ENCODE measurements around the gene STXBP5L.
"Not testable (repeated sequence)": the region's sequence is repeated elsewhere in the genome, so short reads cannot be mapped to it uniquely, and the experiment has no call there.

The STXBP5L gene

DNA sequence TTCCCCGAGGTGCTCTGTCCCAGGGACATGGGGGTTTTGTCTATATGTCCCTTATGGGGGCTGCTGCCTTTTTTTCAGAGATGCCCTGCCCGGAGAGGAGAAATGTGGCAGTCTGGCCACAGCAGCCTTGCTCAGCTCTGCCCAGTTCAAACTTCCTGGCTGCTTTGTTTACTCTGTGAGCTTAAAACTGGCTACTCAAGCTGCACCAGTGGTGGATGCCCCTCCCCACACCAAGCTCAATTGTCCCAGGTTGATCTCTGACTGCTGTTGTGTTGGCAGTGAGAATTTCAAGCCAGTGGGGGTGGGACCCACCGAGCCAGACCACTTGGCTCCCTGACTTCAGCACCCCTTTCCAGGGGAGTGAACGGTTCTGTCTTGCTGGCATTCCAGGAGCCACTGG, 188.9 kb downstream of the STXBP5L start:
- Mint-ChIP-seq H3K9me3 (peaks cover 4 to 15% of the 10 kb centered on the region in 2 donors), H3K27me3 (peaks cover 0 to 5% of the 10 kb centered on the region in 2 donors), H3K36me3 (no peaks in the 10 kb centered on the region), H3K27ac (no peak overlapping the region), H3K4me1 (no peaks in the 10 kb centered on the region), H3K4me3 (no peak overlapping the region)
- ATAC-seq (replicated peaks) = no peak
- no peak for DNase-seq

DNA sequence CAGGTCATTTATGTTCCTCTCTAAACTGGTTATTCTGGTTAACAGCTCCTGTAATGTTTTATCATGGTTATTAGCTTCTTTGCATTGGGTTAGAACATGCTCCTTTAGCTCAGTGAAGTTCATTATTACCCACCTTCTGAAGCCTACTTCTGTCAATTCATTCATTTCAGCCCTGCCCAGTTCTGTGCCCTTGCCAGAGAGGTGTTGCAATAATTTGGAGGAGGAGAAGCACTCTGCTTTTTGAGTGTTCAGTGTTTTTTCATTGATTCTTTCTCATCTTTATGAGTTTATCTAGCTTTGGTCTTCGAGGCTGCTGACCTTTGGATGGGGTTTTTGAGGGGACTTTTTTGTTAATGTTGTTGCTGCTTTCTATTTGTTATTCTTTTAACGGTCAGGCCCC, 203.1 kb downstream of the STXBP5L start:
- not testable (repeated sequence) for H3K27ac Mint-ChIP-seq; H3K9me3 Mint-ChIP-seq; H3K4me1 Mint-ChIP-seq; H3K36me3 Mint-ChIP-seq; H3K4me3 Mint-ChIP-seq; H3K27me3 Mint-ChIP-seq; ATAC-seq (replicated peaks); DNase-seq

DNA sequence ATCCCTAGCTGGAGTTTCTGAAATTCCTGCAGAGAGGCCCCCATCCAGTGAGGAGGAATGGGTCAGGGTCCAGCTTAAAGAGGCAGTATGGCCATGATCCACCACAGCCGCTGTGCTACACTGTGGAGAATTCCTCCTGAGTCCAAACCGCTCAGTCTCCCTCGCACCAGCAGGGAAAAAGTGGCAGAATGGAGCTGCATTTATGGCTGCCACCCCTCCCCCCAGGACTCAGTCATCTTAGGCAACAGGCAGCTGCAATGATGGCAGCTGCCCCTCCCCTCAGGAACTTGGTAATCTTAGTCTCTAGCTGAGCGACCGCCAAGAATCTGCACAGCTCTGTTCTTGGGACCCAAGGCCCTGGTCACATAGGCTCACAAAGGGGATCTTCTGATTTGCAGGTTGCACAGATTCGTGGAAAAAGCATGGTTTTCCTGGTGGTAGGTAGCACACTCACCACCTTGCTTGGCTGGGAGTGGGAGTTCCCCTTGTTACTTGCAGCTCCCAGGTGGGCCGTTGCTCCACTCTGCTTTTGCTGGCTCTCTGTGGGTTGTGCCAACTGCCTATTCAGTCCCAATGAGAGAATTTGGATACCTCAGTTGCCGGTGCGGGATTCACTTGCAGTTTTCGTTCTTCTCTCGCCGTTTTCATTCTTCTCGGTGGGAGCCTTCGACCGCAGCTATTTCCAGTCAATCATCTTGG, 204.1 kb downstream of the STXBP5L start:
- no peaks in the 10 kb centered on the region for H3K27me3 Mint-ChIP-seq
- H3K4me1 Mint-ChIP-seq = no peaks in the 10 kb centered on the region
- peaks cover 6% of the 10 kb centered on the region in 2 donors for H3K9me3 Mint-ChIP-seq
- no peak overlapping the region for H3K4me3 Mint-ChIP-seq
- no peaks in the 10 kb centered on the region for H3K36me3 Mint-ChIP-seq
- DNase-seq = no peak
- no peak for ATAC-seq (replicated peaks)
- H3K27ac Mint-ChIP-seq = no peak overlapping the region

- Mint-ChIP-seq H3K36me3 (no peaks in the 10 kb centered on the region), H3K4me1 (no peaks in the 10 kb centered on the region), H3K9me3 (peaks cover 0 to 1% of the 10 kb centered on the region in 2 donors), H3K27ac (no peak overlapping the region), H3K4me3 (no peak overlapping the region), H3K27me3 (no peaks in the 10 kb centered on the region)
- ATAC-seq (replicated peaks) (no peak), DNase-seq (no peak)
These were observed 218.2 kb downstream of the STXBP5L start for GRCh38 chr3:121126033-121126706.

- Mint-ChIP-seq H3K27me3 (no peaks in the 10 kb centered on the region), H3K36me3 (no peaks in the 10 kb centered on the region), H3K4me3 (no peak overlapping the region), H3K9me3 (peaks cover 0 to 1% of the 10 kb centered on the region in 2 donors), H3K27ac (no peak overlapping the region), H3K4me1 (no peaks in the 10 kb centered on the region)
- DNase-seq (no peak), ATAC-seq (replicated peaks) (no peak)
These were observed 218.7 kb downstream of the STXBP5L start for GRCh38 chr3:121126707-121127035.

DNA sequence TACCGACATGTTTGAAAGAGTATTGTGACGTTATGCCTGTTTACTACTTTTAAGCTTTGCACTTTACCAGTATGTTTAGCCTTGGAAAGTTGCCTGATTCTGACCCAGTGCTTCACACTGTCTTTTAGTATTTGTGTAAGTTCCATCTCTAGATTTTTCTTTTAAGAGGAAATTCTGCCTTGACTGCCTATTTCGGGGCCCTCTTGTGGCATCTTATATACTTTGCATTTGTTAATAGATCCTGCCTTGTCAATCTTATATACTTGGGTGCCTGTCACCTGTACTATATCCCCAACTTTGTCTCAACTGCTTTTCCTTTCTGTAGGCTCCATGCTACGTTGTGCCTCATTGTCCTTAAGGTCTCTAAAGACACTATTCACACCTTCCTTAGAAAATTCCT, 244.6 kb downstream of the STXBP5L start:
- ATAC-seq (replicated peaks) = no peak
- H3K27ac Mint-ChIP-seq = no peak overlapping the region
- H3K9me3 Mint-ChIP-seq = no peaks in the 10 kb centered on the region
- no peak overlapping the region for H3K4me3 Mint-ChIP-seq
- no peaks in the 10 kb centered on the region for H3K27me3 Mint-ChIP-seq
- no peaks in the 10 kb centered on the region for H3K4me1 Mint-ChIP-seq
- DNase-seq = no peak
- H3K36me3 Mint-ChIP-seq = no peaks in the 10 kb centered on the region

- Mint-ChIP-seq H3K36me3 (no peaks in the 10 kb centered on the region), H3K27ac (no peak overlapping the region), H3K27me3 (no peaks in the 10 kb centered on the region), H3K4me1 (no peaks in the 10 kb centered on the region), H3K4me3 (no peak overlapping the region), H3K9me3 (no peaks in the 10 kb centered on the region)
- no peak for ATAC-seq (replicated peaks)
- no peak for DNase-seq
These were observed 245.8 kb downstream of the STXBP5L start for GRCh38 chr3:121153851-121154250.

DNA sequence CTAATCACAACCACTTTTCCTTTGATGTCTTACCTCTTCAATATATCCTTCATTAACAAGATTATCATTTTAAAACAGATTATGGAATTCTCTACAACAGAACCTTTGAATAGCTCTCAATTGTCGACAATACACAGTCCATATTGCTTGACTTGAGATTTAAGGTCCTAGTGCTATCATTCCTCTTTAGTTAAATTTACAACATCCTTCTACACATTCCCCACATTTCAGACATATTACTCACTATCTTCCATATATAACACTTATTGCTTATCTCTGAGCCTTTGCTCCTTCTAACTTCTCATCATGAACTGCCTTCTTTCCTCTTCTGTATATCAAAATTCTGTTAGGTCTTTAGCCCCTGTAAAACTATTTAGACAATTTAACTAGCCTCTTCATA, 247.0 kb downstream of the STXBP5L start:
- Mint-ChIP-seq H3K27ac (no peak overlapping the region), H3K4me1 (no peaks in the 10 kb centered on the region), H3K9me3 (no peaks in the 10 kb centered on the region), H3K36me3 (no peaks in the 10 kb centered on the region), H3K4me3 (no peak overlapping the region), H3K27me3 (no peaks in the 10 kb centered on the region)
- DNase-seq = no peak
- no peak for ATAC-seq (replicated peaks)

GRCh38 chr3:121165397-121165837, 257.4 kb downstream of the STXBP5L start:
- ATAC-seq (replicated peaks) (no peak), DNase-seq (no peak)
- Mint-ChIP-seq H3K4me1 (no peaks in the 10 kb centered on the region), H3K27me3 (no peaks in the 10 kb centered on the region), H3K4me3 (no peak overlapping the region), H3K36me3 (no peaks in the 10 kb centered on the region), H3K27ac (no peak overlapping the region), H3K9me3 (peaks cover 10 to 13% of the 10 kb centered on the region in 2 donors)

DNA sequence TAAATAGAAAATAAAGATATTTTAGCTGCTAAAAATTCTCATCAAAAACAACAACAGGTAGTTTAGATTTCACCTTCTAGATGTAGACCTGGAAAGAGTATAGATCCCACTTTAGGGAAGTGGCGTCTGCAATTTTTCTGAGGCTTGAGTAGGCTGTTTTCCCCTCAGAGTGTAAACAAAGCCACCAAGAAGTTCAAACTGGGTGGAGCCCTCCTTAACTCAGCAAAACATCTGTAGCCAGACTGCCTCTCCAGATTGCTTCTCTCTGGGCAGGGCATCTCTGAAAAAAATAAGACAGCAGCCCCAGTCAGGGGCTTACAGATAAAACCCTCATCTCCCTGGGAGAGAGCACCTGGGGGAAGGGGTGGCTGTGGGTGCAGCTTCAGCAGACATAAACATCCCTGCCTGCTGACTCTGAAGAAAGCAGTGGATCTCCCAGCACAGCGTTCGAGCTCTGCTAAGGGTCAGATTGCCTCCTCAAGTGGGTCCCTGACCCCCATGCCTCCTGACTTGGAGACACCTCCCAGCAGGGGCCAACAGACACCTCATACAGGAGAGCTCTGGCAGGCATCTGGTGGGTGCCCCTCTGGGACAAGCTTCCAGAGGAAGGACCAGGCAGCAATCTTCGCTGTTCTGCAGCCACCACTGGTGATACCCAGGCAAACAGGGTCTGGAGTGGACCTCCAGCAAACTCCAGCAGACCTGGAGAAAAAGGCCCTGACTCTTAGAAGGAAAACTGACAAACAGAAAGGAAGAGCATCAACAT, 259.6 kb downstream of the STXBP5L start:
- Mint-ChIP-seq H3K9me3 (peaks cover 14 to 18% of the 10 kb centered on the region in 2 donors), H3K27ac (no peak overlapping the region), H3K4me1 (no peaks in the 10 kb centered on the region), H3K4me3 (no peak overlapping the region), H3K36me3 (no peaks in the 10 kb centered on the region), H3K27me3 (no peaks in the 10 kb centered on the region)
- ATAC-seq (replicated peaks) = no peak
- DNase-seq = no peak

DNA sequence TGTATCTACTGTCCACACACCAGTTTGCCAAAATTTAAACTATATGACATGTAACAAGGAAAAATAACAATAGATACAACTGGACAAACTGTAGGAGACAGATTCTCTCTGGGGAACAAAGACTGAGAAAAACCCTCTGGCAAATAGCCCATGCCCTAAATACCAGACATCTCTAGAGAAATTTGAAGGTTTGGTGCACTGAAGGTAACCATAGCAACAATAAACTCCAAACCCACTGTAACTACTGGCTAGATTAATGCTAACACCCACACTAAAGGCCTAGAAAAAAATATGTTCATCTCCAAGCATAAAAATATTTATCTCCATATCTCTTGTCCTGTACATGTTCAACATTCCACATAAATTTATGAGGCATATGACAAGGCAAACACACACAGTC, 267.1 kb downstream of the STXBP5L start:
- Mint-ChIP-seq H3K36me3 (no peaks in the 10 kb centered on the region), H3K4me3 (no peak overlapping the region), H3K9me3 (peaks cover 19 to 21% of the 10 kb centered on the region in 2 donors), H3K27ac (no peak overlapping the region), H3K4me1 (no peaks in the 10 kb centered on the region), H3K27me3 (no peaks in the 10 kb centered on the region)
- ATAC-seq (replicated peaks) (no peak), DNase-seq (no peak)

- H3K27ac Mint-ChIP-seq; ATAC-seq (replicated peaks); H3K4me3 Mint-ChIP-seq; DNase-seq; H3K27me3 Mint-ChIP-seq; H3K36me3 Mint-ChIP-seq; H3K4me1 Mint-ChIP-seq: not testable (repeated sequence)
- H3K9me3 Mint-ChIP-seq = peaks cover 17 to 19% of the 10 kb centered on the region in 2 donors
These were observed 282.6 kb downstream of the STXBP5L start for GRCh38 chr3:121190626-121191025.

DNA sequence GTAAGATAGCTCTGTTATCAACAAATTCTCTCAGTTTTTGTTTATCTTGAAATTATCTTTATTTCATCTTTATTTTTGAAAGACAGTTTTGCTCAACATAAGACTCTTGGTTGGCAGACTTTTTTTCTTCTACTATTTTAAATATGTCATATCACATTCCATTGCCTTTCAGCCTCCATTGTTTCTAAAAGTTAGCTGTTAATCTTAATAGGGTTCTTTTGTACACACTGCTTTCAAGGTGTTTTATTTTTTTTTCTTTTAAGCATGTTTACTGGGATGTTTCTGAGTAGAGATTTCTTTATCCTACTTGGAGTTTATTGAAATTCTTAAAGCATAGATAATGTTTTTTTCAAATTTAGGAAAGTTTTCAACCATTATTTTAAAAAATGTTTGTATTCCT, 294.6 kb downstream of the STXBP5L start:
- H3K27ac Mint-ChIP-seq = no peak overlapping the region

DNA sequence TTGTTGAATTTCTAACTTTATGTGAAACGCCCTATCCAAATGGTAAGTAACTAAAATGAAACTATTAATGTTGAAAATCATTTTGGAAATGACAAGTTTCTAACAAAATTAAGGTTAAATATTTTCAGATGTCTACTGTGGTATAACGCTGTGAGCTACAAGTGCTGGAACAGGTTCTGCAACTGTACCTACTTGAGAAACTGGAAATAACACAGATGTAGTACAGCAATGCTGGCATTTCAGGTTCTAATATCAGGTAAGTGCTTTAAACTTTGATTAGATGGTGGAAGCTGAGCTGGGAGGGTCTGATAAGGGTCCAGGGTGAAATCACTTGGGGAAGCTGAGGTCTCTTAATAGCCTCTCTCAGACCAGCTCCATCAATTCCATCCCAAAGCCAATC, 315.1 kb downstream of the STXBP5L start:
- no peaks in the 10 kb centered on the region for H3K36me3 Mint-ChIP-seq
- no peak overlapping the region for H3K27ac Mint-ChIP-seq
- no peaks in the 10 kb centered on the region for H3K9me3 Mint-ChIP-seq
- no peaks in the 10 kb centered on the region for H3K4me1 Mint-ChIP-seq
- ATAC-seq (replicated peaks) = no peak
- no peak overlapping the region for H3K4me3 Mint-ChIP-seq
- no peaks in the 10 kb centered on the region for H3K27me3 Mint-ChIP-seq
- DNase-seq = no peak

More for the DNA sequence above, 294.6 kb downstream of the STXBP5L start:
- DNase-seq (no peak), ATAC-seq (replicated peaks) (no peak)
- Mint-ChIP-seq H3K4me3 (no peak overlapping the region), H3K36me3 (no peaks in the 10 kb centered on the region), H3K4me1 (no peaks in the 10 kb centered on the region), H3K27me3 (no peaks in the 10 kb centered on the region), H3K9me3 (peaks cover 4% of the 10 kb centered on the region in 2 donors)

GRCh38 chr3:121228971-121229370, 321.0 kb downstream of the STXBP5L start:
- ATAC-seq (replicated peaks) (no peak), DNase-seq (no peak)
- Mint-ChIP-seq H3K4me1 (no peaks in the 10 kb centered on the region), H3K9me3 (no peaks in the 10 kb centered on the region), H3K27ac (no peak overlapping the region), H3K36me3 (no peaks in the 10 kb centered on the region), H3K27me3 (no peaks in the 10 kb centered on the region), H3K4me3 (no peak overlapping the region)
